OCI-LY1 (cell line): ENCODE data around the gene PPP1R1A.

Experiments
- H2AFZ ChIP-seq: fragments of 200-600 bp; sonication (generic), shearing (Covaris generic); 2 replicates; pipeline ENCODE4 v1.6.0; 2014; ENCODE audit warnings: antibody characterized with exemption, mild to moderate bottlenecking, low read length
- H3F3A ChIP-seq: fragments of 200-600 bp; sonication (generic), shearing (Covaris generic); 2 replicates; pipeline ENCODE4 v1.6.0; 2014; ENCODE audit warnings: mild to moderate bottlenecking, antibody characterized with exemption, low read length, moderate library complexity; ENCODE audit not compliant: insufficient read depth
- H3K27ac ChIP-seq: fragments of 200-600 bp; sonication (generic); 2 replicates; pipeline ENCODE4 v1.5.1; 2014; ENCODE audit warnings: low read length, mixed run types, mild to moderate bottlenecking, low read depth; ENCODE audit not compliant: poor library complexity, severe bottlenecking
- H3K27me3 ChIP-seq: fragments of 200-600 bp; sonication (generic); 2 replicates; pipeline ENCODE4 v1.6.0; 2014; ENCODE audit warnings: antibody characterized with exemption, mild to moderate bottlenecking, low read length, moderate library complexity; ENCODE audit not compliant: insufficient read depth
- H3K36me3 ChIP-seq: fragments of 200-600 bp; sonication (generic); 2 replicates; pipeline ENCODE4 v1.6.1; 2014; ENCODE audit warnings: mild to moderate bottlenecking, antibody characterized with exemption, low read length, moderate library complexity, mixed read lengths; ENCODE audit not compliant: insufficient read depth
- H3K4me1 ChIP-seq: fragments of 200-600 bp; sonication (generic); 2 replicates; pipeline ENCODE4 v1.5.1; 2014; ENCODE audit warnings: mild to moderate bottlenecking, low read length, moderate library complexity; ENCODE audit not compliant: insufficient read depth, severe bottlenecking
- H3K4me2 ChIP-seq: fragments of 200-600 bp; sonication (generic), shearing (Covaris generic); 2 replicates; pipeline ENCODE4 v1.6.1; 2014; ENCODE audit warnings: low read length
- H3K4me3 ChIP-seq: fragments of 200-600 bp; sonication (generic); 2 replicates; pipeline ENCODE4 v1.5.1; 2014; ENCODE audit warnings: low read length, low read depth, mild to moderate bottlenecking, mixed read lengths; ENCODE audit not compliant: poor library complexity, severe bottlenecking
- H3K79me2 ChIP-seq: fragments of 200-600 bp; shearing (Covaris generic); 2 replicates; pipeline ENCODE4 v1.6.1; 2016; ENCODE audit warnings: mixed run types, low read length, mixed read lengths; ENCODE audit not compliant: insufficient read depth
- H3K9ac ChIP-seq: fragments of 200-600 bp; sonication (generic), shearing (Covaris generic); 2 replicates; pipeline ENCODE4 v1.6.1; 2014; ENCODE audit warnings: mild to moderate bottlenecking, low read length, mixed read lengths
- H3K9me2 ChIP-seq: fragments of 200-600 bp; sonication (generic), shearing (Covaris generic); 2 replicates; pipeline ENCODE4 v1.6.1; 2014; ENCODE audit warnings: low read depth, mild to moderate bottlenecking, low read length, mixed read lengths
- H3K9me3 ChIP-seq: fragments of 200-600 bp; shearing (Covaris generic); 2 replicates; pipeline ENCODE4 v1.6.1; 2014; ENCODE audit warnings: low read length, mixed read lengths
- H4K20me1 ChIP-seq: fragments of 200-600 bp; sonication (generic), shearing (Covaris generic); 2 replicates; pipeline ENCODE4 v1.6.0; 2016; ENCODE audit warnings: mild to moderate bottlenecking, low read length; ENCODE audit not compliant: insufficient read depth
- EZH2 ChIP-seq: fragments of 200-600 bp; sonication (generic), shearing (Covaris generic); IDR thresholded peaks from 2 replicates; pipeline ENCODE4 v1.8.0; 2017; ENCODE audit warnings: borderline replicate concordance, mixed run types, mild to moderate bottlenecking, antibody characterized with exemption, low read length, moderate library complexity, mixed read lengths
- TF ChIP-seq, protein P1 (sequence below): fragments of 200-600 bp; sonication (generic), shearing (Covaris generic); IDR thresholded peaks from 2 replicates; pipeline ENCODE4 v1.5.1; 2017; ENCODE audit warnings: mild to moderate bottlenecking, antibody characterized with exemption, low read length, moderate library complexity, mixed read lengths

The PPP1R1A gene, protein sequence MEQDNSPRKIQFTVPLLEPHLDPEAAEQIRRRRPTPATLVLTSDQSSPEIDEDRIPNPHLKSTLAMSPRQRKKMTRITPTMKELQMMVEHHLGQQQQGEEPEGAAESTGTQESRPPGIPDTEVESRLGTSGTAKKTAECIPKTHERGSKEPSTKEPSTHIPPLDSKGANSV

DNA sequence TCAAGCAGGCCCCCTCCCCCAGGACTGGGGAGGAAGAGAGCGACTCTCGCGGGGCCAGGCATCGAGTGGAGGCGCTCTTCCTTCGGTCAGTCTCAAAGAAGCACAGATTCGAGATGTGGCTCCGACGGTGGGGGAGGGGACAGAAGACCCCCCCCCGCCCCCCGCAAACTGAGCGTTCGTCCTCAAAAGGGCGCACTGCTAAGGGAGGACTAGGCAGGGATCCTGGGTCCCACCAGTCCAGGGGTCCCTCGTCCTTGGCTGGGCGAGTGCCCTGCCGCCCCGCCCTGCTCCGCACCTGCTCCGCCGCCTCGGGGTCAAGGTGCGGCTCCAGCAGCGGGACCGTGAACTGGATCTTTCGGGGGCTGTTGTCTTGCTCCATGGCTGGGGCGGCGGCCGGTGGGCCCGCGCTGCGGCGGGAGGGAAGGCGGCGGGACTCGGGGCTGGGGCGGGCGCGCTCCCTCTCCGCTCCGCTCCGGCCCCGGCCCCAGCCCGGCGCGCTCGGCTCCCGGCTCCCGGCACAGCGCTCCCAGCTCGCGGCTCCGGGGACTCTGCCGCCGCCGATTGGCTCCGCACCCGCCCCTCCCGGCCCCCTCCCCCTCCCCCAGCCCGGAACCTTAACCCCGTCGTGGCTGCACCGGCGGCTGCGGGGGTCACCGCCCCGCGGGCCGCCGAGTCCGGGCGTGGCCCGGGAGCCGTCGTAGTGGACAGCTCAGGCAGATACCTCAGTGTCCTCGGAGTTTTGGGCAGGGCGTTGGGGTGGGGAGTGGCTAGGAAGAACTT lies at the start of gene PPP1R1A:
Gene PPP1R1A, minus strand, starts transcription at position 550 of the 780 bp plus-strand sequence. Its CDS starts 171 bp downstream, at position 379.
- Histone ChIP-seq H3K9ac (no peak within 1 kb of the TSS), H2AFZ (no peak within 1 kb of the TSS), H3K27me3 (peaks cover 10% of the 10 kb centered on the region; the same call in 1 of the 2 replicates), H3F3A (no peaks in the 10 kb centered on the region), H3K9me3 (no peaks in the 10 kb centered on the region), H3K9me2 (no peaks in the 10 kb centered on the region), H3K4me3 (no peak within 1 kb of the TSS), H3K27ac (no peak within 1 kb of the TSS), H3K79me2 (no peaks in the 10 kb centered on the region), H4K20me1 (no peaks in the 10 kb centered on the region), H3K36me3 (no peaks in the 10 kb centered on the region), H3K4me1 (no peaks in the 10 kb centered on the region), H3K4me2 (no peak within 1 kb of the TSS)
- TF ChIP-seq EZH2: no peak
- TF ChIP-seq, protein P1, sequence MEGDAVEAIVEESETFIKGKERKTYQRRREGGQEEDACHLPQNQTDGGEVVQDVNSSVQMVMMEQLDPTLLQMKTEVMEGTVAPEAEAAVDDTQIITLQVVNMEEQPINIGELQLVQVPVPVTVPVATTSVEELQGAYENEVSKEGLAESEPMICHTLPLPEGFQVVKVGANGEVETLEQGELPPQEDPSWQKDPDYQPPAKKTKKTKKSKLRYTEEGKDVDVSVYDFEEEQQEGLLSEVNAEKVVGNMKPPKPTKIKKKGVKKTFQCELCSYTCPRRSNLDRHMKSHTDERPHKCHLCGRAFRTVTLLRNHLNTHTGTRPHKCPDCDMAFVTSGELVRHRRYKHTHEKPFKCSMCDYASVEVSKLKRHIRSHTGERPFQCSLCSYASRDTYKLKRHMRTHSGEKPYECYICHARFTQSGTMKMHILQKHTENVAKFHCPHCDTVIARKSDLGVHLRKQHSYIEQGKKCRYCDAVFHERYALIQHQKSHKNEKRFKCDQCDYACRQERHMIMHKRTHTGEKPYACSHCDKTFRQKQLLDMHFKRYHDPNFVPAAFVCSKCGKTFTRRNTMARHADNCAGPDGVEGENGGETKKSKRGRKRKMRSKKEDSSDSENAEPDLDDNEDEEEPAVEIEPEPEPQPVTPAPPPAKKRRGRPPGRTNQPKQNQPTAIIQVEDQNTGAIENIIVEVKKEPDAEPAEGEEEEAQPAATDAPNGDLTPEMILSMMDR: no peak

DNA sequence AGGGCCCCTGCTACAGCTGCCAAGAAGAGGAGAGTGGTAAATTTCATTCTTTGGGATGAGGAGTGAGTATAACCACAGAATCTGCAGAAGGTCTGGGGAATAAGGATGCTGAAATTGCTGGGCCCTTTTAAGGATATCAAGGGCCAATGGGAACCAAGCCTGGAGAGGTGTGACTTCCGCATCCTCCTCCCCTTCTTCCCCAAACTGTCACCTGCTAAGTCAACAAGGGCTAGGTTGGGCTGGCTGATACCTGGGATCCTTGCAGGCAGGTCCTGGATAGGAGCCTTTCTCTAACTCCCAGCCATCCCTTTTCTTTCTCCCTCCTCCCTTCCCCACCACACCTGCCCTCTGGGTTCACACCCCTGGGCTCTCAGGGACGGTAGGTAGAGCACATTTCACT lies 46.3 kb upstream of the PPP1R1A start, which contains the start of gene LACRT:
Gene LACRT, minus strand, starts transcription at position 101 of the 400 bp plus-strand sequence. Its CDS starts 54 bp downstream, at position 47.
- H2AFZ ChIP-seq: no peak within 1 kb of the TSS
- H3K4me2 ChIP-seq: no peak within 1 kb of the TSS
- H3F3A ChIP-seq: no peaks in the 10 kb centered on the region
- H3K9me2 ChIP-seq: no peaks in the 10 kb centered on the region
- no peak for TF ChIP-seq EZH2
- TF ChIP-seq, protein P1: no peak
- no peaks in the 10 kb centered on the region for H3K4me1 ChIP-seq
- no peaks in the 10 kb centered on the region for H3K27me3 ChIP-seq
- no peak within 1 kb of the TSS for H3K9ac ChIP-seq
- H3K4me3 ChIP-seq: no peak within 1 kb of the TSS
- H3K9me3 ChIP-seq: no peaks in the 10 kb centered on the region
- H3K36me3 ChIP-seq: no peaks in the 10 kb centered on the region
- H3K27ac ChIP-seq: no peak within 1 kb of the TSS
- no peaks in the 10 kb centered on the region for H3K79me2 ChIP-seq
- H4K20me1 ChIP-seq: no peaks in the 10 kb centered on the region

DNA sequence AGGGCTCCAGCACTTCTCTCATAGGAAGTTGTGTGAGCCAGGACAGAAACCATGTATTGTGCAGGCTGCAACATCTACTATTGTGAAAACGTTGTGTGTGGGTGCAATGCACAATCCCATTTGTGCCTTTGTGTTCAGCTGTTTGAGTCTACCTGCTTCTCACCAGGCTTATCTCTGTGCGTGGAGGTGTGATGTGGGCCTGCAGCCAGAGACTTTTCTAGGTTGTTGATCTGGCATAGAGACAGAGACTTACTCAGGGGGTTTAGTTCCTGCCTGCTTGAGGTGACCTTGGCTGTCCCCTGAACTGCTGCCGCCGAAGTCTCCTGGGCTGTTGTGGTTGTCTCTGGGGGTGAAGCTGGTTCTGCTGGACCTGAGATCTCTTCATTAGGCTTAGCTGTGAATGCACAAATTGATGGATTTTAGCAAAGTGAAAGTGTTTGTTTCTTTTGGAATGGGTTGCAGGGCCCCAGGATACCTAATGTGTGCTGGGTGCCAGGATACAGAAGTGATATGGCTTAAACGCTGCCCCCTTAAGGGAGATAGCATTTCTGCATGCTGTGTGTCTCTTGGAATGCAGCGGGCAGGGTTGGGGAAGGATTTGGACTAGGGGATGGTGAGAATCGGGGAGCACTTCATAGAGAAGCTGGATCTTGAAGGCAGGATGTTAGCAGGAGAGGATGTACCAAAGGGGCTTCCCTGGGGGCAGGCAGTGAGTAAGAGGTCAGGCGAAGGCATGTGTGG lies 43.7 kb upstream of the PPP1R1A start:
- Histone ChIP-seq H3K4me1 (no peaks in the 10 kb centered on the region), H4K20me1 (no peaks in the 10 kb centered on the region), H3K27me3 (no peaks in the 10 kb centered on the region), H3K36me3 (no peaks in the 10 kb centered on the region), H3K4me2 (no peak overlapping the region), H3K27ac (no peak overlapping the region), H3F3A (no peaks in the 10 kb centered on the region), H3K9ac (no peak overlapping the region), H3K9me2 (no peaks in the 10 kb centered on the region), H3K79me2 (no peaks in the 10 kb centered on the region), H3K4me3 (no peak overlapping the region), H2AFZ (no peak overlapping the region), H3K9me3 (0 out of 2 replicates have a peak, but pooled peaks cover 5% of the 10 kb centered on the region)
- TF ChIP-seq, protein P1: peak; percentile 10; the same call in 1 of the 2 replicates
- no peak for TF ChIP-seq EZH2
